Trophoblast cell (in vitro differentiated cells and primary cell): ENCODE measurements around the gene ZNF408.
A peak's percentile ranks its signal among the peaks of the same experiment; 100 is the strongest.

Experiments
- DNase-seq, 2 donors: peaks; one replicate each; pipeline ENCODE4 v3.0.0-alpha.2; 2016
- H2AFZ ChIP-seq: 2 replicates; pipeline ENCODE4 v1.6.1; 2013; ENCODE audit warnings: low read length, moderate library complexity, mild to moderate bottlenecking; ENCODE audit not compliant: insufficient read depth, poor library complexity
- H2AK5ac ChIP-seq: 2 replicates; pipeline ENCODE4 v1.6.1; 2013; ENCODE audit warnings: mild to moderate bottlenecking, low read length
- H2BK120ac ChIP-seq: 2 replicates; pipeline ENCODE4 v1.6.1; 2013; ENCODE audit warnings: low read length, mild to moderate bottlenecking, moderate library complexity; ENCODE audit not compliant: insufficient read depth, poor library complexity
- H2BK12ac ChIP-seq: 2 replicates; pipeline ENCODE4 v1.6.1; 2013; ENCODE audit warnings: mild to moderate bottlenecking, low read length, moderate library complexity
- H2BK5ac ChIP-seq: 2 replicates; pipeline ENCODE4 v1.6.1; 2013; ENCODE audit warnings: low read length, low read depth, moderate library complexity, mild to moderate bottlenecking; ENCODE audit not compliant: poor library complexity
- H3K14ac ChIP-seq: 2 replicates; pipeline ENCODE4 v1.6.1; 2013; ENCODE audit warnings: mild to moderate bottlenecking, low read length
- H3K18ac ChIP-seq: 2 replicates; pipeline ENCODE4 v1.6.1; 2013; ENCODE audit warnings: mild to moderate bottlenecking, low read length
- H3K23ac ChIP-seq: 2 replicates; pipeline ENCODE4 v1.6.1; 2013; ENCODE audit warnings: low read length
- H3K27ac ChIP-seq: 2 replicates; pipeline ENCODE4 v1.5.1; 2013; ENCODE audit warnings: low read depth, mild to moderate bottlenecking, inconsistent platforms, low read length, moderate library complexity
- H3K27me3 ChIP-seq: 2 replicates; pipeline ENCODE4 v1.6.1; 2013; ENCODE audit warnings: inconsistent platforms, mild to moderate bottlenecking, low read length, moderate library complexity; ENCODE audit not compliant: insufficient read depth
- H3K36me3 ChIP-seq, 2 experiments: 1 replicate in 1 of 2; 2 replicates in 1 of 2; pipeline ENCODE4 v1.6.1; 2013; ENCODE audit warnings: low read length in 2 of 2, mild to moderate bottlenecking in 2 of 2, moderate library complexity in 1 of 2; ENCODE audit not compliant: insufficient read depth in 2 of 2, control insufficient read depth in 1 of 2
- H3K4ac ChIP-seq: 2 replicates; pipeline ENCODE4 v1.6.1; 2013; ENCODE audit warnings: low read depth, mild to moderate bottlenecking, low read length, moderate library complexity
- H3K4me1 ChIP-seq, 2 experiments: 1 replicate in 1 of 2; 2 replicates in 1 of 2; pipeline ENCODE4 v1.6.1; 2013; ENCODE audit warnings: low read length in 2 of 2, mild to moderate bottlenecking in 2 of 2, moderate library complexity in 1 of 2; ENCODE audit not compliant: insufficient read depth in 2 of 2, control insufficient read depth in 1 of 2
- H3K4me2 ChIP-seq: 2 replicates; pipeline ENCODE4 v1.6.1; 2013; ENCODE audit warnings: inconsistent platforms, mild to moderate bottlenecking, low read length, moderate library complexity
- H3K4me3 ChIP-seq: 2 replicates; pipeline ENCODE4 v1.5.1; 2013; ENCODE audit warnings: mild to moderate bottlenecking, low read depth, low read length, inconsistent platforms
- H3K79me1 ChIP-seq: one replicate; pipeline ENCODE4 v1.6.1; 2013; ENCODE audit warnings: low read length
- H3K79me2 ChIP-seq: 2 replicates; pipeline ENCODE4 v1.6.1; 2013; ENCODE audit warnings: low read length, mild to moderate bottlenecking; ENCODE audit not compliant: control insufficient read depth, insufficient read depth, poor library complexity
- H3K9ac ChIP-seq: 2 replicates; pipeline ENCODE4 v1.6.1; 2013; ENCODE audit warnings: mild to moderate bottlenecking, low read length
- H3K9me3 ChIP-seq: 2 replicates; pipeline ENCODE4 v1.6.1; 2013; ENCODE audit warnings: low read depth, mild to moderate bottlenecking, control low read depth, inconsistent platforms, low read length; ENCODE audit not compliant: insufficient read depth
- H4K12ac ChIP-seq: 2 replicates; pipeline ENCODE4 v1.6.1; 2013; ENCODE audit warnings: low read depth, mild to moderate bottlenecking, low read length, moderate library complexity
- H4K8ac ChIP-seq: 2 replicates; pipeline ENCODE4 v1.6.1; 2013; ENCODE audit warnings: low read depth, mild to moderate bottlenecking, low read length, moderate library complexity
- H4K91ac ChIP-seq: one replicate; pipeline ENCODE4 v1.6.1; 2013; ENCODE audit warnings: low read depth, mild to moderate bottlenecking, low read length, moderate library complexity
- WGBS: extraction: QIAGEN DNeasy Blood & Tissue Kit; methylation state at CpG from one replicate; pipeline ENCODE4 v1.1.7; 2013; ENCODE audit warnings: missing lambda C conversion rate; ENCODE audit not compliant: insufficient read length, insufficient coverage; ENCODE audit errors: extremely low coverage; 5-methylcytosine and 5-hydroxymethylcytosine counted together

Gene ZNF408

GRCh38 chr11:46659908-46660307, 40.9 kb upstream of the ZNF408 start:
- no CpG with 5 or more reads among the region's 1 CpG for WGBS
- H3K14ac ChIP-seq: no peak overlapping the region
- peaks cover 5 to 10% of the 10 kb centered on the region in 2 experiments for H3K4me1 ChIP-seq
- no peak overlapping the region for H3K4ac ChIP-seq
- no peak overlapping the region for H2BK120ac ChIP-seq
- H3K23ac ChIP-seq: peak overlapping the region; percentile 35
- no peak overlapping the region for H4K12ac ChIP-seq
- H2BK12ac ChIP-seq: no peak overlapping the region
- H2AFZ ChIP-seq: no peak overlapping the region
- no peaks in the 10 kb centered on the region for H3K27me3 ChIP-seq
- H3K9me3 ChIP-seq: no peaks in the 10 kb centered on the region
- H3K4me3 ChIP-seq: no peak overlapping the region
- H2BK5ac ChIP-seq: no peak overlapping the region
- no peak overlapping the region for H3K9ac ChIP-seq
- no peak overlapping the region for H3K18ac ChIP-seq
- H4K8ac ChIP-seq: no peak overlapping the region
- H2AK5ac ChIP-seq: no peak overlapping the region
- H3K27ac ChIP-seq: no peak overlapping the region
- H3K4me2 ChIP-seq: no peak overlapping the region
- peaks cover 2% of the 10 kb centered on the region for H3K79me1 ChIP-seq
- no peak overlapping the region for H4K91ac ChIP-seq
- DNase-seq: peak in 1 of 2 donors; percentile 55
- peaks cover 31 to 41% of the 10 kb centered on the region in 2 experiments for H3K36me3 ChIP-seq
- H3K79me2 ChIP-seq: no peaks in the 10 kb centered on the region

GRCh38 chr11:46661836-46662235, 39.0 kb upstream of the ZNF408 start:
- no peak overlapping the region for H3K18ac ChIP-seq
- H2AFZ ChIP-seq: no peak overlapping the region
- peaks cover 2% of the 10 kb centered on the region for H3K79me1 ChIP-seq
- H3K4ac ChIP-seq: no peak overlapping the region
- no peak overlapping the region for H4K91ac ChIP-seq
- no peak overlapping the region for H3K14ac ChIP-seq
- H3K9ac ChIP-seq: no peak overlapping the region
- no peak overlapping the region for H3K23ac ChIP-seq
- no peak overlapping the region for H2BK120ac ChIP-seq
- no peaks in the 10 kb centered on the region for H3K27me3 ChIP-seq
- H3K79me2 ChIP-seq: no peaks in the 10 kb centered on the region
- H3K36me3 ChIP-seq: peaks cover 40 to 52% of the 10 kb centered on the region in 2 experiments
- no peak overlapping the region for H3K4me3 ChIP-seq
- no peak for DNase-seq
- no peak overlapping the region for H2AK5ac ChIP-seq
- H3K27ac ChIP-seq: no peak overlapping the region
- no peak overlapping the region for H2BK5ac ChIP-seq
- peaks cover 5 to 10% of the 10 kb centered on the region in 2 experiments for H3K4me1 ChIP-seq
- no peak overlapping the region for H3K4me2 ChIP-seq
- H3K9me3 ChIP-seq: no peaks in the 10 kb centered on the region
- H2BK12ac ChIP-seq: no peak overlapping the region
- no peak overlapping the region for H4K8ac ChIP-seq
- no peak overlapping the region for H4K12ac ChIP-seq

GRCh38 chr11:46662366-46662765, 38.5 kb upstream of the ZNF408 start:
- Histone ChIP-seq H3K36me3 (peaks cover 44 to 53% of the 10 kb centered on the region in 2 experiments), H4K12ac (no peak overlapping the region), H2BK12ac (no peak overlapping the region), H3K23ac (no peak overlapping the region), H3K27ac (no peak overlapping the region), H3K9ac (no peak overlapping the region), H3K4ac (no peak overlapping the region), H2AK5ac (no peak overlapping the region), H2BK5ac (no peak overlapping the region), H3K79me1 (peaks cover 2% of the 10 kb centered on the region), H4K8ac (no peak overlapping the region), H4K91ac (no peak overlapping the region), H3K14ac (no peak overlapping the region), H3K27me3 (no peaks in the 10 kb centered on the region), H3K4me1 (peaks cover 3 to 8% of the 10 kb centered on the region in 2 experiments), H2AFZ (no peak overlapping the region), H3K18ac (no peak overlapping the region), H2BK120ac (no peak overlapping the region), H3K9me3 (no peaks in the 10 kb centered on the region), H3K4me2 (no peak overlapping the region), H3K79me2 (no peaks in the 10 kb centered on the region), H3K4me3 (no peak overlapping the region)
- no peak for DNase-seq

GRCh38 chr11:46663277-46663940, 37.4 kb upstream of the ZNF408 start:
- Histone ChIP-seq H3K4me1 (peaks cover 0 to 6% of the 10 kb centered on the region in 2 experiments), H3K9me3 (no peaks in the 10 kb centered on the region), H2BK120ac (no peak overlapping the region), H3K9ac (no peak overlapping the region), H3K36me3 (peaks cover 49 to 56% of the 10 kb centered on the region in 2 experiments), H3K18ac (no peak overlapping the region), H2BK12ac (no peak overlapping the region), H3K27ac (peak overlapping the region; percentile 22), H3K14ac (no peak overlapping the region), H2BK5ac (no peak overlapping the region), H3K79me2 (no peaks in the 10 kb centered on the region), H4K8ac (no peak overlapping the region), H3K79me1 (no peaks in the 10 kb centered on the region), H4K12ac (no peak overlapping the region), H3K4me3 (no peak overlapping the region), H3K23ac (no peak overlapping the region), H3K4me2 (no peak overlapping the region), H2AK5ac (no peak overlapping the region), H3K27me3 (no peaks in the 10 kb centered on the region), H2AFZ (no peak overlapping the region), H4K91ac (no peak overlapping the region), H3K4ac (no peak overlapping the region)
- peak; percentile 68 to 79 for DNase-seq
- no CpG with 5 or more reads among the region's 4 CpGs for WGBS
